Measurements from ENCODE around the gene MSH3. TPM values are rescaled to one million over a fixed set of nuclear protein-coding genes. Genes with fewer than 3 reads are reported as not detected.

MSH3 gene
- total and polyA plus RNA-seq, 2 of the 8 experiments (the other 6 are each of a cell fraction or from before 2014, with no cell fraction given) = 3.6 to 22.6 TPM

GRCh38 chr5:80644900-80645299 is 9.6 kb upstream of the MSH3 start:
- Histone ChIP-seq H3K56ac (replicated peaks; ENCODE audit: insufficient read length, low read depth, low read length) (no peak overlapping the region), H3K79me1 (ENCODE audit: low read depth, low read length) (no peaks in the 10 kb centered on the region; the same call in 1 of the 2 replicates), H2AFZ (ENCODE audit: low read length) (no peak overlapping the region), H4K5ac (ENCODE audit: insufficient read length, low read depth, low read length) (no peak overlapping the region), H4K8ac (ENCODE audit: extremely low read depth, insufficient read depth, low read length) (no peak overlapping the region), H4K91ac (replicated peaks; ENCODE audit: insufficient read length, low read length) (no peak overlapping the region), H2BK20ac (ENCODE audit: low read length) (no peak overlapping the region), H3K23ac (ENCODE audit: insufficient read length) (no peak overlapping the region), H3K27ac (ENCODE audit: low read depth, low read length) (no peak overlapping the region), H2BK15ac (ENCODE audit: low read length) (no peak overlapping the region), H2AK5ac (ENCODE audit: low read depth, low read length) (no peak overlapping the region), H3K4ac (replicated peaks; ENCODE audit: insufficient read length, low read depth, low read length) (no peak overlapping the region), H3K9me3 (ENCODE audit: insufficient read depth in 2 of 2, low read depth in 1 of 2, low read length in 1 of 2) (no peaks in the 10 kb centered on the region), H3K27me3 (replicated peaks in 1 of 4; ENCODE audit: control insufficient read depth in 3 of 4, extremely low read depth in 1 of 4, insufficient read depth in 3 of 4, low read length in 3 of 4) (no peaks in the 10 kb centered on the region), H3K9ac (replicated peaks in 1 of 4; ENCODE audit: extremely low read depth in 1 of 4, low read depth in 3 of 4, low read length in 3 of 4) (no peak overlapping the region), H3K36me3 (ENCODE audit: control insufficient read depth in 2 of 4, insufficient read depth in 4 of 4, low read length in 3 of 4) (peaks cover 6 to 65% (median 34%) of the 10 kb centered on the region in 4 experiments), H3K18ac (ENCODE audit: extremely low read depth, low read length) (no peak overlapping the region), H2BK120ac (replicated peaks; ENCODE audit: low read depth, low read length) (no peak overlapping the region), H3K79me2 (ENCODE audit: control insufficient read depth in 1 of 2, insufficient read depth in 2 of 2, low read length in 2 of 2) (no peaks in the 10 kb centered on the region), H4K20me1 (replicated peaks in 1 of 2; ENCODE audit: control insufficient read depth in 1 of 2, insufficient read depth in 2 of 2, low read length in 2 of 2) (peaks cover 1% of the 10 kb centered on the region in 2 experiments), H3K4me3 (ENCODE audit: extremely low read depth in 1 of 4, insufficient read depth in 2 of 4, low read depth in 3 of 4, low read length in 4 of 4) (no peak overlapping the region), H3K14ac (ENCODE audit: insufficient read length) (no peak overlapping the region), H3K23me2 (ENCODE audit: low read depth, low read length) (no peaks in the 10 kb centered on the region), H2BK5ac (ENCODE audit: low read depth, low read length) (no peak overlapping the region), H2BK12ac (ENCODE audit: low read depth, low read length) (no peak overlapping the region), H3K4me1 (replicated peaks in 1 of 4; ENCODE audit: control insufficient read depth in 3 of 4, insufficient read depth in 4 of 4, low read length in 3 of 4) (no peaks in the 10 kb centered on the region), H3K4me2 (ENCODE audit: insufficient read depth in 1 of 2, low read depth in 2 of 2, low read length in 2 of 2) (no peak overlapping the region)
- TF ChIP-seq HDAC6 (IDR thresholded peaks at IDR 0.05; ENCODE audit: low read depth, low read length) (no peak), PHF8 (conservative IDR thresholded peaks at IDR 0.05; ENCODE audit: low read depth, low read length) (no peak), ATF3 (IDR thresholded peaks at IDR 0.05; ENCODE audit: insufficient read depth, low read depth, low read length) (no peak), CTBP2 (IDR thresholded peaks at IDR 0.05; ENCODE audit: borderline replicate concordance, insufficient read depth, insufficient read length, low read length) (no peak), SUZ12 (IDR thresholded peaks at IDR 0.05; ENCODE audit: low read length) (no peak), NRF1 (IDR thresholded peaks at IDR 0.05; ENCODE audit: low read depth, low read length) (no peak), TEAD4 (IDR thresholded peaks at IDR 0.05; ENCODE audit: low read depth, low read length) (no peak), JUND (IDR thresholded peaks at IDR 0.05; ENCODE audit: low read length) (no peak), SIN3A (conservative IDR thresholded peaks at IDR 0.05 in 1 of 2, IDR thresholded peaks at IDR 0.05 in 1 of 2; ENCODE audit: low read depth in 1 of 2, low read length in 2 of 2) (no peak), NANOG (IDR thresholded peaks at IDR 0.05; ENCODE audit: insufficient read depth, low read depth, low read length, poor library complexity, severe bottlenecking) (no peak), FOSL1 (IDR thresholded peaks at IDR 0.05; ENCODE audit: insufficient read depth, low read depth, low read length) (no peak), JUN (IDR thresholded peaks at IDR 0.05; ENCODE audit: low read depth, low read length) (no peak)
- CTCF ChIA-PET (ENCODE audit: partially characterized antibody) = no interaction called here
- 97% methylated on average over 4 of the region's 4 CpGs; no CpG with 5 or more reads in 1 of the 2 experiments for WGBS, 2 experiments (ENCODE audit: extremely low coverage in 1 of 2, insufficient coverage in 1 of 2, insufficient read length in 1 of 2, insufficient replicate concordance in 2 of 2, low coverage in 1 of 2, low lambda C conversion rate in 2 of 2, missing lambda C conversion rate in 1 of 2)
- POLR2A ChIA-PET (ENCODE audit: partially characterized antibody) = interaction anchor here (0.9 kb wide), 1 partner anchor 9 kb away, joined by 3 read pairs; no protein-coding TSS in a partner anchor
- DNase-seq (ENCODE audit: low read depth in 1 of 2, low spot score in 2 of 2) (no peak), FAIRE-seq (no peak)

Data from H1 (cell line).